CD14-positive monocyte (primary cell): Measurements from ENCODE around the gene KLRG1. TPM values are rescaled to one million over a fixed set of nuclear protein-coding genes. Genes with fewer than 3 reads are reported as not detected.

Source experiments
- DNase-seq, 3 donors: peaks; one replicate each; pipeline ENCODE4 v3.0.0-alpha.2; 2011 to 2022
- H2AFZ ChIP-seq: 2 replicates; pipeline ENCODE4 v1.6.0; 2012; ENCODE audit warnings: mild to moderate bottlenecking, low read depth, low read length, inconsistent platforms; ENCODE audit not compliant: insufficient read depth, poor library complexity, severe bottlenecking
- H3K27ac ChIP-seq, 2 donors: 1 replicate in 1 of 2; 2 replicates in 1 of 2; pipeline ENCODE4 v1.5.1; 2012 to 2013; ENCODE audit warnings: low read length in 2 of 2, control low read depth in 1 of 2, inconsistent platforms in 1 of 2, low read depth in 1 of 2, mild to moderate bottlenecking in 1 of 2
- H3K27me3 ChIP-seq, 2 donors: one replicate each; pipeline versions ENCODE4 v1.6.0 to v1.6.1; 2011 to 2013; ENCODE audit warnings: low read length in 2 of 2; ENCODE audit not compliant: control insufficient read depth in 2 of 2, insufficient read depth in 2 of 2
- H3K36me3 ChIP-seq, 2 donors: replicated peaks in 1 of 2; 1 replicate in 1 of 2; 2 replicates in 1 of 2; pipeline versions ENCODE4 v1.5.1 to v1.6.1; 2012 to 2013; ENCODE audit warnings: low read length in 2 of 2, control low read depth in 1 of 2, inconsistent platforms in 1 of 2, mild to moderate bottlenecking in 1 of 2; ENCODE audit not compliant: insufficient read depth in 2 of 2, control insufficient read depth in 1 of 2
- H3K4me1 ChIP-seq, 2 donors: 1 replicate in 1 of 2; 2 replicates in 1 of 2; pipeline versions ENCODE4 v1.5.1 to v1.6.1; 2012 to 2013; ENCODE audit warnings: low read length in 2 of 2, control low read depth in 1 of 2, inconsistent platforms in 1 of 2, mild to moderate bottlenecking in 1 of 2, moderate library complexity in 1 of 2; ENCODE audit not compliant: insufficient read depth in 2 of 2, control insufficient read depth in 1 of 2
- H3K4me2 ChIP-seq: replicated peaks from 2 replicates; pipeline ENCODE3; 2012; ENCODE audit warnings: low read length, moderate library complexity, mild to moderate bottlenecking; ENCODE audit not compliant: poor library complexity, severe bottlenecking; ENCODE audit errors: extremely low read depth
- H3K4me3 ChIP-seq, 3 experiments: fragments of 200-600 bp in 1 of 3; sonication (generic) in 1 of 3; replicated peaks in 1 of 3; 1 replicate in 2 of 3; 2 replicates in 1 of 3; pipeline ENCODE4 v1.5.1; 2011 to 2013; ENCODE audit warnings: low read length in 3 of 3, mild to moderate bottlenecking in 3 of 3, control low read depth in 2 of 3, low read depth in 2 of 3, inconsistent platforms in 1 of 3, moderate library complexity in 1 of 3
- H3K79me2 ChIP-seq: 2 replicates; pipeline ENCODE4 v1.6.0; 2012; ENCODE audit warnings: mild to moderate bottlenecking, control low read depth, inconsistent platforms, low read length, moderate library complexity; ENCODE audit not compliant: insufficient read depth
- H3K9ac ChIP-seq: 2 replicates; pipeline ENCODE4 v1.6.0; 2017; ENCODE audit warnings: low read length, mild to moderate bottlenecking; ENCODE audit not compliant: insufficient read depth, poor library complexity, severe bottlenecking
- H3K9me3 ChIP-seq, 2 donors: replicated peaks in 1 of 2; 1 replicate in 1 of 2; 2 replicates in 1 of 2; pipeline versions ENCODE4 v1.5.1 to v1.6.1; 2012 to 2013; ENCODE audit warnings: low read length in 2 of 2, control low read depth in 1 of 2; ENCODE audit not compliant: control insufficient read depth in 1 of 2, insufficient read depth in 1 of 2
- H4K20me1 ChIP-seq: 2 replicates; pipeline ENCODE4 v1.6.0; 2012; ENCODE audit warnings: mild to moderate bottlenecking, low read length, control low read depth, moderate library complexity; ENCODE audit not compliant: insufficient read depth
- H3K27ac Mint-ChIP-seq, 7 donors: one replicate each; pipeline ENCODE4 v1.8.0; 2020; ENCODE audit warnings: mild to moderate bottlenecking in 7 of 7, mixed read lengths in 7 of 7, moderate library complexity in 6 of 7, inconsistent platforms in 2 of 7
- H3K27me3 Mint-ChIP-seq, 3 donors: one replicate each; pipeline ENCODE4 v1.8.0; 2021 to 2022; ENCODE audit warnings: low read depth in 3 of 3, mild to moderate bottlenecking in 3 of 3, mixed read lengths in 3 of 3, moderate library complexity in 3 of 3, inconsistent platforms in 1 of 3
- H3K36me3 Mint-ChIP-seq, 2 donors: one replicate each; pipeline ENCODE4 v1.8.0; 2020; ENCODE audit warnings: mixed read lengths in 2 of 2, inconsistent platforms in 1 of 2, mild to moderate bottlenecking in 1 of 2
- H3K4me1 Mint-ChIP-seq: one replicate; pipeline ENCODE4 v1.8.0; 2020; ENCODE audit warnings: mild to moderate bottlenecking, mixed read lengths
- H3K4me3 Mint-ChIP-seq, 2 donors: one replicate each; pipeline ENCODE4 v1.8.0; 2020; ENCODE audit warnings: mild to moderate bottlenecking in 2 of 2, mixed read lengths in 2 of 2, moderate library complexity in 1 of 2
- H3K9me3 Mint-ChIP-seq, 7 donors: one replicate each; pipeline ENCODE4 v1.8.0; 2020 to 2022; ENCODE audit warnings: mixed read lengths in 7 of 7, mild to moderate bottlenecking in 6 of 7, moderate library complexity in 6 of 7, inconsistent platforms in 2 of 7
- WGBS: methylation state at CpG from one replicate; pipeline ENCODE4 v1.1.5; 2013; ENCODE audit warnings: missing lambda C conversion rate; ENCODE audit not compliant: insufficient coverage; 5-methylcytosine and 5-hydroxymethylcytosine counted together
- intact Hi-C, 2 donors: fragments of 100-400 bp; cut with micrococcal nuclease; formaldehyde crosslinking; loops; one replicate each; pipeline versions ENCODE4 v1.15.0 to v1.15.1; 2023
- polyA plus RNA-seq, 3 donors: library from polyadenylated mRNA; depleted of rRNA in 1 of 3; unstranded in 2 of 3; stranded (reverse) in 1 of 3; fragments of 300-500 nt in 2 of 3; fragments of >200 nt in 1 of 3; fragmentation: Illumina TruSeq in 2 of 3; gene quantifications; 1 replicate in 2 of 3; 2 replicates in 1 of 3; pipeline ENCODE4 v1.2.3, GENCODE V29; 2012 to 2021
- TF ChIP-seq, protein P1 (sequence below): fragments of 200-600 bp; IDR thresholded peaks from one replicate; pipeline ENCODE4 v1.8.0; 2022; ENCODE audit warnings: antibody characterized with exemption, mild to moderate bottlenecking

KLRG1 gene
- polyA plus RNA-seq, 3 donors, result 1.1 to 3.4 (median 2.3) TPM

DNA sequence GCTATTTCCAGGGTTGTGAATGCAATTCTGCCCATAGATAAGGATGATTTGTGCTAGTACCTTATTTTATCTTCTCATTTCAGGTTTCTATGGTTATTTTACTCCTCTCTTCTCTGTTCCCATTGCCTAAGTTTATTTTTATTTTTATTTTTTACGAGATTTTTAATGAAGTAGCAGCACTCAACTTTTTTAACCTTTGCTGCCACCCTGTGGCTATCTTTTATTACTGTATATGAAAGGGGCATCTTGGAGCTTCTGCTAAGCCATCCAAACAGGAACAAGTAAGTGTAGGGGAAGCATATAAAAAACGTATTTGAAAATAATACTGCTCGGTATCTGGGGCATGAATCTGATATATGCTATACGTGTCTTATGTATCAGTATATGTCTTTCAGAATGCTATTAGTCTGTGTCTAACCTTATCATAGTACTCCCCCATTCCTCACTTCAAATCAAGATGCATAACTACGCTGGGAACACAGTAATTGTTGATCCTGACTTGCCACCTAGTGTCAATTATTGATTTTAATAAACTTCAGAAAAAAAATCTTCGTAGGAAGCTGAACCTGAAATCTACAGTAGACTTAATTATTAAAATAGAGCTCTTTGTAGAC is 60.3 kb downstream of the KLRG1 start:
- WGBS, result no CpG with 5 or more reads among the region's 6 CpGs
- Mint-ChIP-seq H3K4me1 (peaks cover 9% of the 10 kb centered on the region), H3K9me3 (peaks cover 0 to 3% (median 0%) of the 10 kb centered on the region in 7 donors), H3K27me3 (peaks cover 0 to 2% (median 0%) of the 10 kb centered on the region in 3 donors), H3K27ac (no peak overlapping the region), H3K36me3 (no peaks in the 10 kb centered on the region), H3K4me3 (no peak overlapping the region)
- H3K36me3 ChIP-seq, result no peaks in the 10 kb centered on the region
- no peak overlapping the region for H3K9ac ChIP-seq
- H3K9me3 ChIP-seq, result no peaks in the 10 kb centered on the region
- TF ChIP-seq, protein P1, sequence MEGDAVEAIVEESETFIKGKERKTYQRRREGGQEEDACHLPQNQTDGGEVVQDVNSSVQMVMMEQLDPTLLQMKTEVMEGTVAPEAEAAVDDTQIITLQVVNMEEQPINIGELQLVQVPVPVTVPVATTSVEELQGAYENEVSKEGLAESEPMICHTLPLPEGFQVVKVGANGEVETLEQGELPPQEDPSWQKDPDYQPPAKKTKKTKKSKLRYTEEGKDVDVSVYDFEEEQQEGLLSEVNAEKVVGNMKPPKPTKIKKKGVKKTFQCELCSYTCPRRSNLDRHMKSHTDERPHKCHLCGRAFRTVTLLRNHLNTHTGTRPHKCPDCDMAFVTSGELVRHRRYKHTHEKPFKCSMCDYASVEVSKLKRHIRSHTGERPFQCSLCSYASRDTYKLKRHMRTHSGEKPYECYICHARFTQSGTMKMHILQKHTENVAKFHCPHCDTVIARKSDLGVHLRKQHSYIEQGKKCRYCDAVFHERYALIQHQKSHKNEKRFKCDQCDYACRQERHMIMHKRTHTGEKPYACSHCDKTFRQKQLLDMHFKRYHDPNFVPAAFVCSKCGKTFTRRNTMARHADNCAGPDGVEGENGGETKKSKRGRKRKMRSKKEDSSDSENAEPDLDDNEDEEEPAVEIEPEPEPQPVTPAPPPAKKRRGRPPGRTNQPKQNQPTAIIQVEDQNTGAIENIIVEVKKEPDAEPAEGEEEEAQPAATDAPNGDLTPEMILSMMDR, result peak; percentile 73
- no peaks in the 10 kb centered on the region for H3K79me2 ChIP-seq
- H3K4me3 ChIP-seq, result no peak overlapping the region
- peak; percentile 39 to 51 (median 41) for DNase-seq
- no peaks in the 10 kb centered on the region for H4K20me1 ChIP-seq
- H3K27me3 ChIP-seq, result no peaks in the 10 kb centered on the region
- H3K27ac ChIP-seq, result no peak overlapping the region
- no peak overlapping the region for H2AFZ ChIP-seq
- intact Hi-C loops, result loop anchor here in 1 of 2 donors (10.0 kb wide), 1 partner anchor 385 kb away; the partner anchor contains the start of gene MFAP5
- H3K4me1 ChIP-seq, result peaks cover 0 to 5% of the 10 kb centered on the region in 2 donors
- H3K4me2 ChIP-seq, result no peak overlapping the region

DNA sequence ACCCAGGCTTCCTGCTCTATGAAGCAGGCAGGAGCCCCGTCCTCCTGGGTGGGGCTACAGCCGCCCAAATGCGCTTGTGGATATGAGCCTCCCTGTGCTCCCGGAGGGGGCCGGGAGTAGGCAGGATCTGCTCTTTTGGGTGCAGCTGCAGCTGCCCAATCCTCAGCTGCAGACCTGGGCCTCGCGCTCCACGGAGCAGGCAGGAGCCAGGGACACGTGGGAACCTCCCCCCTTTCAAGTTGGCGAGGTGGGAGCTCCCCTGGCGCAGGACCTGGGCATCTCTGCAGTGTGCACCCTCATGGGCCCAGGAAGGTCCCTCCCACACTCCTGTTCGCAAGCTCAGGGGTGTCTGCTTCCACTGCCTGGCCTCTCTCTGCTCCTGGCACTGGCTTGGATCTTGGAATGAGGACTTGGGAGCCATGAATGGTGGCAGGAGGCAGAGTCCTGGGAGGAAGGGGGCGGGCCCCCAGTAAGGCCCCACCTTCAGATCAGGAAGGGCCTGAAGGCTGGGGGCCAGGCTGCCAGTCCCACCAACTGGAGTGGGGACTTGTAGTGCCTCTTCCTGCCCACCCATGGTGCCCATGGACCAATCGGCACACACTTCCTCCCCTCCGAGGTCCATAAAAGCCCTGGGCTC is 61.3 kb downstream of the KLRG1 start:
- Mint-ChIP-seq H3K36me3 (no peaks in the 10 kb centered on the region), H3K27me3 (peaks cover 0 to 3% (median 0%) of the 10 kb centered on the region in 3 donors), H3K27ac (no peak overlapping the region), H3K9me3 (peaks cover 0 to 2% (median 0%) of the 10 kb centered on the region in 7 donors), H3K4me3 (no peak overlapping the region), H3K4me1 (peaks cover 9% of the 10 kb centered on the region)
- WGBS, result 90% methylated on average over 12 of the region's 15 CpGs
- peaks cover 0 to 5% of the 10 kb centered on the region in 2 donors for H3K4me1 ChIP-seq
- H2AFZ ChIP-seq, result no peak overlapping the region
- no peaks in the 10 kb centered on the region for H4K20me1 ChIP-seq
- H3K27me3 ChIP-seq, result no peaks in the 10 kb centered on the region
- intact Hi-C loops, result loop anchor here in 1 of 2 donors (10.0 kb wide), 1 partner anchor 386 kb away; the partner anchor contains the start of gene MFAP5
- no peaks in the 10 kb centered on the region for H3K9me3 ChIP-seq
- H3K79me2 ChIP-seq, result no peaks in the 10 kb centered on the region
- no peak overlapping the region for H3K9ac ChIP-seq
- no peaks in the 10 kb centered on the region for H3K36me3 ChIP-seq
- TF ChIP-seq, protein P1, result no peak
- no peak overlapping the region for H3K27ac ChIP-seq
- no peak overlapping the region for H3K4me2 ChIP-seq
- H3K4me3 ChIP-seq, result no peak overlapping the region
- DNase-seq, result no peak
